Psoas muscle (tissue), 8 donors: ENCODE data around the gene SH3D19. TPM values are rescaled to one million over a fixed set of nuclear protein-coding genes. Genes with fewer than 3 reads are reported as not detected.

Experiments used
- ATAC-seq, 4 donors: fragments of 200-7000 bp; cut with Tn5 transposase; one replicate each; pipeline ENCODE4 v1.9.1; 2020; ENCODE audit warnings: moderate library complexity in 3 of 4, mild to moderate bottlenecking in 2 of 4
- DNase-seq, 2 donors: peaks; one replicate each; pipeline ENCODE4 v3.0.0-alpha.2; 2020
- H3K27ac ChIP-seq: fragments of 200-600 bp; one replicate; pipeline ENCODE4 v1.8.0; 2022
- H3K27me3 ChIP-seq, 3 donors: fragments of 200-600 bp in 1 of 3; one replicate each; pipeline versions ENCODE4 v1.6.1 to v1.8.0; 2013 to 2022; ENCODE audit warnings: low read length in 2 of 3, mild to moderate bottlenecking in 2 of 3, moderate library complexity in 1 of 3; ENCODE audit not compliant: insufficient read depth in 3 of 3
- H3K36me3 ChIP-seq, 2 donors: fragments of 200-600 bp in 1 of 2; one replicate each; pipeline versions ENCODE4 v1.6.1 to v1.8.0; 2013 to 2022; ENCODE audit warnings: low read depth in 1 of 2, mild to moderate bottlenecking in 1 of 2, moderate library complexity in 1 of 2; ENCODE audit not compliant: insufficient read depth in 1 of 2
- H3K4me1 ChIP-seq: fragments of 200-600 bp; one replicate; pipeline ENCODE4 v1.8.0; 2022
- H3K4me3 ChIP-seq: fragments of 200-600 bp; one replicate; pipeline ENCODE4 v1.8.0; 2022; ENCODE audit warnings: mild to moderate bottlenecking
- H3K9me3 ChIP-seq: fragments of 200-600 bp; one replicate; pipeline ENCODE4 v1.8.0; 2022
- CTCF ChIP-seq: fragments of 200-600 bp; IDR thresholded peaks from one replicate; pipeline ENCODE4 v1.8.0; 2022; ENCODE audit warnings: antibody characterized with exemption
- WGBS, 3 donors: extraction: QIAGEN DNeasy Blood & Tissue Kit; methylation state at CpG; one replicate each; pipeline versions ENCODE4 v1.1.6 to v1.1.7; 2013; 5-methylcytosine and 5-hydroxymethylcytosine counted together
- intact Hi-C, 2 donors: fragments of 100-400 bp; cut with DNase I; formaldehyde crosslinking; loops; one replicate each; pipeline versions ENCODE4 v1.11.0 to v1.14.2; 2022
- polyA plus RNA-seq, 3 donors: library from polyadenylated mRNA; stranded (reverse); fragments of 200-250 nt; gene quantifications; one replicate each; pipeline ENCODE4 v1.2.3, GENCODE V29; 2013
- total RNA-seq, 4 donors: library from RNA; stranded (reverse); fragmentation: NEBNext Ultra II Directional in 2 of 4; extraction: Animal tissue kit (Norgen Biotek cat#: 25700) in 2 of 4; gene quantifications; one replicate each; pipeline versions ENCODE4 v1.2.1 to v1.2.4, GENCODE V29; 2021 to 2023
- donor health status: healthy with polysubstance abuse.
- donor health status: DM: no; HTN: no; CAD: no; lungs with moderate emphysema.
- donor health status: Bipolar disorder and iron deficiency.
- donor health status: healthy.
- donor health status: DM: yes; HTN: yes; CAD: no.
- donor health status: DM: no; HTN: no; CAD: no.
- donor health status: DM: no; HTN: no; CAD: no.
- donor health status: DM: yes; HTN: yes; CAD: no.

Gene SH3D19
- total and polyA plus RNA-seq, 7 donors = 7.0 to 59.0 (median 26.9) TPM

GRCh38 chr4:151184523-151185458 lies 140.6 kb downstream of the SH3D19 start:
- Histone ChIP-seq H3K4me1 (no peaks in the 10 kb centered on the region), H3K27me3 (no peaks in the 10 kb centered on the region), H3K27ac (no peak overlapping the region), H3K36me3 (no peaks in the 10 kb centered on the region), H3K4me3 (no peak overlapping the region), H3K9me3 (no peaks in the 10 kb centered on the region)
- DNase-seq = no peak
- 78 to 87% (median 82%) methylated on average over 6 of the region's 6 CpGs for WGBS, 3 donors
- no peak for TF ChIP-seq CTCF
- intact Hi-C loops = no loop called here
- peak in 2 of 4 donors; percentile 32 to 38 for ATAC-seq

- Histone ChIP-seq H3K36me3 (no peaks in the 10 kb centered on the region), H3K4me3 (no peak overlapping the region), H3K9me3 (no peaks in the 10 kb centered on the region), H3K27me3 (no peaks in the 10 kb centered on the region), H3K4me1 (no peaks in the 10 kb centered on the region), H3K27ac (no peak overlapping the region)
- intact Hi-C loops = no loop called here
- 84 to 94% (median 89%) methylated on average over 5 of the region's 5 CpGs for WGBS, 3 donors
- TF ChIP-seq CTCF = no peak
- no peak for ATAC-seq
- no peak for DNase-seq
Measured at GRCh38 chr4:151182455-151182996, 142.9 kb downstream of the SH3D19 start.

- Histone ChIP-seq H3K9me3 (no peaks in the 10 kb centered on the region), H3K27me3 (no peaks in the 10 kb centered on the region), H3K4me1 (no peaks in the 10 kb centered on the region), H3K4me3 (no peak overlapping the region), H3K27ac (no peak overlapping the region), H3K36me3 (peaks cover 0 to 43% of the 10 kb centered on the region in 2 donors)
- ATAC-seq (no peak), DNase-seq (no peak)
- intact Hi-C loops = no loop called here
- TF ChIP-seq CTCF = no peak
- WGBS, 3 donors = 73 to 83% (median 79%) methylated on average over 2 of the region's 2 CpGs
Measured at GRCh38 chr4:151176685-151177084, 148.7 kb downstream of the SH3D19 start.

- intact Hi-C loops = no loop called here
- TF ChIP-seq CTCF = no peak
- Histone ChIP-seq H3K4me1 (no peaks in the 10 kb centered on the region), H3K27ac (no peak overlapping the region), H3K27me3 (no peaks in the 10 kb centered on the region), H3K9me3 (no peaks in the 10 kb centered on the region), H3K36me3 (peaks cover 0 to 49% of the 10 kb centered on the region in 2 donors), H3K4me3 (no peak overlapping the region)
- no peak for DNase-seq
- WGBS, 3 donors = 95% methylated on average over 8 of the region's 8 CpGs
- ATAC-seq = no peak
Measured at GRCh38 chr4:151175754-151176631, 149.4 kb downstream of the SH3D19 start.
